Liver (tissue), 3 donors: Measurements from ENCODE around the gene DDX39A.

ENCODE experiments used
- CTCF ChIP-seq: fragments of 150-350 bp; IDR thresholded peaks from 2 replicates; pipeline ENCODE4 v1.5.1; 2017; ENCODE audit warnings: improper control_type of control experiment, low read depth, low read length; ENCODE audit not compliant: missing input control
- SP1 ChIP-seq: IDR thresholded peaks from 2 replicates; pipeline ENCODE4 v1.6.1; 2018; ENCODE audit warnings: antibody characterized with exemption, mild to moderate bottlenecking
- donor health status: healthy.
- donor health status: healthy.

GRCh38 chr19:14370940-14371280, 48.2 kb downstream of the DDX39A start:
- TF ChIP-seq CTCF (no peak), SP1 (no peak)
